ENCODE measurements around the gene ARGLU1. TPM values are rescaled to one million over a fixed set of nuclear protein-coding genes. Genes with fewer than 3 reads are reported as not detected.

Gene ARGLU1, protein sequence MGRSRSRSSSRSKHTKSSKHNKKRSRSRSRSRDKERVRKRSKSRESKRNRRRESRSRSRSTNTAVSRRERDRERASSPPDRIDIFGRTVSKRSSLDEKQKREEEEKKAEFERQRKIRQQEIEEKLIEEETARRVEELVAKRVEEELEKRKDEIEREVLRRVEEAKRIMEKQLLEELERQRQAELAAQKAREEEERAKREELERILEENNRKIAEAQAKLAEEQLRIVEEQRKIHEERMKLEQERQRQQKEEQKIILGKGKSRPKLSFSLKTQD
- 104 and 129 TPM in 2 replicates for total RNA-seq (2014; rRNA removed; shearing (Covaris generic))

DNA sequence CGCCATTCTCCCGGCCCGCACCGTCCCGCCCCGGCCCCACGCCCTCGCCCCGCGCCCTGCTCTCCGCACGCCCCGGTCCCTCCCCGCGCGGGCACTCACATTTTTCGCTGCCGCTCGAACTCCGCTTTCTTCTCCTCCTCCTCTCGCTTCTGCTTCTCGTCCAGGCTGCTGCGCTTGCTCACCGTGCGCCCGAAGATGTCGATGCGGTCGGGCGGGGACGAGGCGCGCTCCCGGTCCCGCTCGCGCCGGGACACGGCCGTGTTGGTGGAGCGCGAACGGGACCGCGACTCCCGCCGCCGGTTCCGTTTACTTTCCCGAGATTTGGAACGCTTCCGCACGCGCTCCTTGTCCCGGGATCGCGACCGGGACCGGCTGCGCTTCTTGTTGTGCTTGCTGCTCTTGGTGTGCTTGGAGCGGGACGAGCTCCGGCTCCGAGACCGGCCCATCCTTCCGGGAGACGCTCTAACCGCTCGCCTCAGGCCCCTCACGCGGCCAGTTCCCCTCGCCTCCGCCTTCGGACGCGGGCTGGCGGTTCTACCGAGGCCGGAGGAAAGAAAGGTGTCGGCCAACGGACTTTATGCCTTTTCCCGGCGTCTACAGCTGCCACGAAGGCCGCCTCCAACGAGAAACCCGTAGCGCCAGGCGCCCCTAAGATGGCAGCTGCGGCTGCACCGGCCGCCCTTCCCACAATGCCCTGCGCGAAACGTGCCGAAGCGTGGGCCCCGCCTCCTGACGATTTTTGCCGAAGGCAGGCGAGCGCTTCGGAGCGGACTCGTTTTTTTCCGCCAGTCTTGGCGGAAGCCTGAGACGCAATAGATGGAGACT lies at the start of gene ARGLU1:
ARGLU1 (minus strand) TSS at position 664 of the 825 bp plus-strand sequence; CDS start at position 446, 218 bp downstream.

GRCh38 chr13:106535552-106536243 lies 32.2 kb downstream of the ARGLU1 start, which contains the start of gene EFNB2:
EFNB2 (minus strand) TSS chr13:106535662; CDS start chr13:106534964, 698 bp downstream.

Other genes with a start within 250 kb of the ARGLU1 start
- 13.7 and 15.3 TPM in 2 replicates for gene EFNB2, start 32.5 kb downstream of the ARGLU1 start, total RNA-seq (2014; rRNA removed; shearing (Covaris generic))